B cell (primary cell): ENCODE results near the gene NOS2. TPM values are rescaled to one million over a fixed set of nuclear protein-coding genes. Genes with fewer than 3 reads are reported as not detected.
"Not testable (repeated sequence)": the region's sequence is repeated elsewhere in the genome, so short reads cannot be mapped to it uniquely, and the experiment has no call there.

Experiments used
- ATAC-seq: fragments of 200-7000 bp; cut with Tn5 transposase; one replicate; pipeline ENCODE4 v1.10.0; 2021; ENCODE audit warnings: low read depth, mild to moderate bottlenecking, moderate number of reproducible peaks, moderate library complexity
- CTCF ChIA-PET: fragments of 350-600 bp; sonication (Branson Sonifier 250); formaldehyde crosslinking; loops from one replicate; lab custom pipeline; 2021; ENCODE audit warnings: antibody characterized with exemption, inconsistent platforms; lab: Charles Lee
- POLR2A ChIA-PET: fragments of 350-600 bp; sonication (Branson Sonifier 250); formaldehyde crosslinking; loops from one replicate; lab custom pipeline; 2021; ENCODE audit warnings: antibody characterized with exemption; lab: Charles Lee
- DNase-seq: peaks from one replicate; pipeline ENCODE4 v3.0.0; 2013
- H2AFZ ChIP-seq: 2 replicates; pipeline ENCODE4 v1.6.1; 2012; ENCODE audit warnings: mild to moderate bottlenecking, low read depth, low read length; ENCODE audit not compliant: insufficient read depth, poor library complexity, severe bottlenecking
- H3K27ac ChIP-seq, 2 donors: 1 replicate in 1 of 2; 2 replicates in 1 of 2; pipeline ENCODE4 v1.5.1; 2012 to 2013; ENCODE audit warnings: low read length in 2 of 2, mild to moderate bottlenecking in 2 of 2, moderate library complexity in 1 of 2
- H3K27me3 ChIP-seq, 4 experiments: fragments of 200-600 bp in 1 of 4; sonication (generic) in 1 of 4; replicated peaks in 1 of 4; 1 replicate in 2 of 4; 2 replicates in 2 of 4; pipeline versions ENCODE4 v1.6.1 to v1.7.0; 2013 to 2016; ENCODE audit warnings: low read length in 3 of 4, mild to moderate bottlenecking in 2 of 4, mixed read lengths in 1 of 4, moderate library complexity in 1 of 4; ENCODE audit not compliant: insufficient read depth in 4 of 4, control insufficient read depth in 3 of 4; ENCODE audit errors: control extremely low read depth in 1 of 4
- H3K36me3 ChIP-seq, 2 experiments: replicated peaks in 1 of 2; 1 replicate in 1 of 2; 2 replicates in 1 of 2; pipeline versions ENCODE4 v1.6.1 to v1.7.1; 2013; ENCODE audit warnings: low read length in 1 of 2; ENCODE audit not compliant: insufficient read depth in 2 of 2, control insufficient read depth in 1 of 2; ENCODE audit errors: control extremely low read depth in 1 of 2, extremely low read depth in 1 of 2
- H3K4me1 ChIP-seq, 2 donors: fragments of 200-600 bp in 1 of 2; sonication (generic) in 1 of 2; 1 replicate in 1 of 2; 2 replicates in 1 of 2; pipeline versions ENCODE4 v1.5.1 to v1.6.1; 2013 to 2017; ENCODE audit warnings: low read length in 2 of 2; ENCODE audit not compliant: control insufficient read depth in 2 of 2, insufficient read depth in 2 of 2
- H3K4me2 ChIP-seq: replicated peaks from 2 replicates; pipeline ENCODE3; 2012; ENCODE audit warnings: mild to moderate bottlenecking, low read depth, low read length; ENCODE audit not compliant: poor library complexity, severe bottlenecking
- H3K4me3 ChIP-seq, 5 experiments: fragments of 200-600 bp in 1 of 5; sonication (generic) in 1 of 5; 1 replicate in 3 of 5; 2 replicates in 2 of 5; pipeline versions ENCODE4 v1.5.1 to v1.7.0; 2011 to 2016; ENCODE audit warnings: low read length in 4 of 5, mild to moderate bottlenecking in 4 of 5, low read depth in 2 of 5, control low read depth in 1 of 5, moderate library complexity in 1 of 5; ENCODE audit not compliant: insufficient read depth in 1 of 5; ENCODE audit errors: control extremely low read depth in 1 of 5, extremely low read depth in 1 of 5
- H3K79me2 ChIP-seq: fragments of 200-600 bp; sonication (generic); one replicate; pipeline ENCODE4 v1.6.0; 2016; ENCODE audit warnings: low read length; ENCODE audit not compliant: control insufficient read depth, insufficient read depth
- H3K9ac ChIP-seq: fragments of 200-600 bp; sonication (generic); 2 replicates; pipeline ENCODE4 v1.6.1; 2017; ENCODE audit warnings: mild to moderate bottlenecking, low read length, moderate library complexity
- H3K9me3 ChIP-seq, 3 donors: one replicate each; pipeline versions ENCODE4 v1.6.1 to v1.7.1; 2013; ENCODE audit warnings: low read length in 2 of 3; ENCODE audit not compliant: control insufficient read depth in 2 of 3, insufficient read depth in 1 of 3; ENCODE audit errors: control extremely low read depth in 1 of 3
- H4K20me1 ChIP-seq: 2 replicates; pipeline ENCODE4 v1.6.0; 2012; ENCODE audit warnings: mild to moderate bottlenecking, low read length; ENCODE audit not compliant: insufficient read depth, control insufficient read depth, poor library complexity, severe bottlenecking
- H3K27ac Mint-ChIP-seq: one replicate; pipeline ENCODE4 v1.8.0; 2021; ENCODE audit warnings: mixed read lengths
- H3K27me3 Mint-ChIP-seq: one replicate; pipeline ENCODE4 v1.8.0; 2021; ENCODE audit warnings: mixed read lengths
- H3K4me1 Mint-ChIP-seq: one replicate; pipeline ENCODE4 v1.8.0; 2021; ENCODE audit warnings: mixed read lengths
- H3K4me3 Mint-ChIP-seq: one replicate; pipeline ENCODE4 v1.8.0; 2021; ENCODE audit warnings: mixed read lengths
- H3K9me3 Mint-ChIP-seq: one replicate; pipeline ENCODE4 v1.8.0; 2022; ENCODE audit warnings: mixed read lengths; ENCODE audit not compliant: insufficient read depth
- CTCF ChIP-seq: fragments of 200-600 bp; IDR thresholded peaks from one replicate; pipeline ENCODE4 v1.8.0; 2022; ENCODE audit warnings: antibody characterized with exemption, mild to moderate bottlenecking
- EZH2 ChIP-seq: IDR thresholded peaks from 2 replicates; pipeline ENCODE4 v1.6.1; 2012; ENCODE audit warnings: borderline replicate concordance, low read depth, mild to moderate bottlenecking, moderate library complexity, low read length; ENCODE audit not compliant: insufficient read depth, poor library complexity, severe bottlenecking
- WGBS: methylation state at CpG from one replicate; pipeline ENCODE4 v1.1.5; 2013; ENCODE audit warnings: missing lambda C conversion rate; ENCODE audit not compliant: insufficient coverage; 5-methylcytosine and 5-hydroxymethylcytosine counted together
- intact Hi-C: fragments of 100-400 bp; cut with micrococcal nuclease; formaldehyde crosslinking; loops from one replicate; pipeline ENCODE4 v1.10.0; 2022
- polyA plus RNA-seq: library from polyadenylated mRNA; depleted of rRNA; stranded (reverse); fragments of >200 nt; gene quantifications from 2 replicates; pipeline ENCODE4 v1.2.3, GENCODE V29; 2012
- total RNA-seq, 2 donors: library from RNA; stranded (reverse); fragments of 120-200 nt in 1 of 2; gene quantifications; 1 replicate in 1 of 2; 2 replicates in 1 of 2; pipeline versions ENCODE4 v1.2.3 to v1.2.4, GENCODE V29; 2013 to 2022

The NOS2 gene
- total and polyA plus RNA-seq, 2 donors (not counting 1 experiment from before 2014, with no cell fraction given): 0.12 TPM

GRCh38 chr17:27824176-27824715 lies 23.9 kb upstream of the NOS2 start:
- Histone ChIP-seq H3K4me2 (no peak overlapping the region), H3K4me3 (no peak overlapping the region), H3K27me3 (peaks cover 0 to 5% (median 3%) of the 10 kb centered on the region in 4 experiments), H4K20me1 (no peaks in the 10 kb centered on the region), H3K79me2 (no peaks in the 10 kb centered on the region), H3K36me3 (no peaks in the 10 kb centered on the region), H3K4me1 (no peaks in the 10 kb centered on the region), H3K9ac (no peak overlapping the region), H3K27ac (no peak overlapping the region), H3K9me3 (peaks cover 1 to 30% (median 8%) of the 10 kb centered on the region in 3 donors), H2AFZ (no peak overlapping the region)
- no peak overlapping the region for H3K4me3 Mint-ChIP-seq
- peaks cover 26% of the 10 kb centered on the region for H3K27me3 Mint-ChIP-seq
- no peaks in the 10 kb centered on the region for H3K4me1 Mint-ChIP-seq
- peaks cover 7% of the 10 kb centered on the region for H3K9me3 Mint-ChIP-seq
- no peak for ATAC-seq
- TF ChIP-seq EZH2 (no peak), CTCF (no peak)
- no peak overlapping the region for H3K27ac Mint-ChIP-seq
- CTCF ChIA-PET: no interaction called here
- intact Hi-C loops: no loop called here
- DNase-seq: no peak
- POLR2A ChIA-PET: no interaction called here
- WGBS: 85% methylated on average over 2 of the region's 3 CpGs

- peaks cover 18% of the 10 kb centered on the region for H3K27me3 Mint-ChIP-seq
- H3K4me3 ChIP-seq, H2AFZ ChIP-seq, H3K79me2 ChIP-seq, H3K27ac Mint-ChIP-seq, H3K4me2 ChIP-seq, H4K20me1 ChIP-seq, intact Hi-C loops, POLR2A ChIA-PET, H3K4me1 Mint-ChIP-seq, CTCF ChIA-PET, DNase-seq, H3K27me3 ChIP-seq, H3K4me3 Mint-ChIP-seq, H3K27ac ChIP-seq, H3K9me3 Mint-ChIP-seq, H3K4me1 ChIP-seq, H3K36me3 ChIP-seq, H3K9ac ChIP-seq, ATAC-seq: not testable (repeated sequence)
- peaks cover 0 to 30% (median 8%) of the 10 kb centered on the region in 3 donors for H3K9me3 ChIP-seq
- WGBS: 86% methylated on average over 7 of the region's 10 CpGs
These were observed 21.8 kb upstream of the NOS2 start for GRCh38 chr17:27822108-27822507.
